Esophagus muscularis mucosa (tissue), 3 donors: ENCODE measurements around the gene BTBD3.

Experiments
- CTCF ChIP-seq, 3 experiments: fragments of 200-600 bp in 2 of 3; fragments of 450-650 bp in 1 of 3; sonication (generic) in 2 of 3; IDR thresholded peaks; one replicate each; pipeline ENCODE4 v1.5.1; 2017 to 2019; ENCODE audit warnings: antibody characterized with exemption in 3 of 3, mild to moderate bottlenecking in 2 of 3, moderate library complexity in 1 of 3
- POLR2A ChIP-seq: fragments of 450-650 bp; IDR thresholded peaks from one replicate; pipeline ENCODE4 v1.6.1; 2017; ENCODE audit warnings: antibody characterized with exemption, moderate library complexity, mild to moderate bottlenecking, low read depth

DNA sequence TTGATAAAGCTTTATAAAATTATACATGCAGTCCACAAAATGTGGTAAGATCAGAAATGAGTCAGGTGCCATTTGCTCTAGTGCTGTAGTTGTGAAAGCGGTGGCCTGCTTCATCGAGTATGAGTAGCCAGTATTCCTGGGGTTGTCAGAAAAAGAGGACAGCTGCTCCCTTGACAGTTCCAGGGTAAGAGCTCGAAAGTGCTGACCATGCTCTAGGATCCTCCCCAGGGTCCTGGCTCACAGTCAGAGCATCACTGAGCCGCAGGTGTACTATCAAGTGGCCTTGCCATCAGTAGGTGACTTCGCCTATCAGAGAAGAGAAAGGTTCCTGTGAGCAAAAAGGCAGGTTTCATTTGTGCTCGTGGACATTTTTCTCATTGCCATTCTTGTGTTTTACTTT, 3.6 kb downstream of the BTBD3 start:
- TF ChIP-seq CTCF (IDR thresholded peaks at IDR 0.05): no peak
- TF ChIP-seq POLR2A: no peak
